Fibroblast of lung (primary cell): ENCODE data around the gene EIF5. TPM values are rescaled to one million over a fixed set of nuclear protein-coding genes. Genes with fewer than 3 reads are reported as not detected.

Experiments used
- DNase-seq, 2 donors: peaks; one replicate each; pipeline versions ENCODE4 v3.0.0 to v3.0.0-alpha.2; 2010; ENCODE audit warnings: low read depth in 2 of 2
- H2AFZ ChIP-seq: 2 replicates; pipeline ENCODE4 v1.5.1; 2012; ENCODE audit warnings: low read length, control low read depth, inconsistent platforms
- H3K27ac ChIP-seq: 2 replicates; pipeline ENCODE4 v1.5.1; 2011; ENCODE audit warnings: low read length, control low read depth; ENCODE audit not compliant: insufficient read depth
- H3K27me3 ChIP-seq: 2 replicates; pipeline ENCODE4 v1.5.1; 2011; ENCODE audit warnings: mild to moderate bottlenecking, low read length; ENCODE audit not compliant: control insufficient read depth, insufficient read depth
- H3K36me3 ChIP-seq: 2 replicates; pipeline ENCODE4 v1.5.1; 2011; ENCODE audit warnings: low read length; ENCODE audit not compliant: control insufficient read depth, insufficient read depth
- H3K4me1 ChIP-seq: 2 replicates; pipeline ENCODE4 v1.5.1; 2011; ENCODE audit warnings: low read length; ENCODE audit not compliant: control insufficient read depth, insufficient read depth; ENCODE audit errors: extremely low read depth
- H3K4me2 ChIP-seq: 2 replicates; pipeline ENCODE4 v1.5.1; 2011; ENCODE audit warnings: low read length, control low read depth; ENCODE audit not compliant: insufficient read depth; ENCODE audit errors: extremely low read depth
- H3K4me3 ChIP-seq, 4 experiments: fragments of 200-600 bp in 1 of 4; sonication (generic) in 1 of 4; replicated peaks in 1 of 4; 2 replicates each; pipeline ENCODE4 v1.5.1; 2011 to 2016; ENCODE audit warnings: low read length in 4 of 4, low read depth in 3 of 4, mild to moderate bottlenecking in 3 of 4, control low read depth in 2 of 4, inconsistent platforms in 1 of 4, mixed read lengths in 1 of 4; ENCODE audit not compliant: insufficient read depth in 1 of 4; ENCODE audit errors: control extremely low read depth in 1 of 4
- H3K79me2 ChIP-seq: 2 replicates; pipeline ENCODE4 v1.5.1; 2012; ENCODE audit warnings: mild to moderate bottlenecking, low read length, inconsistent platforms; ENCODE audit not compliant: control insufficient read depth, insufficient read depth
- H3K9ac ChIP-seq: 2 replicates; pipeline ENCODE4 v1.5.1; 2011; ENCODE audit warnings: mild to moderate bottlenecking, low read length, control low read depth; ENCODE audit not compliant: insufficient read depth
- H3K9me3 ChIP-seq: 2 replicates; pipeline ENCODE4 v1.5.1; 2012; ENCODE audit warnings: low read depth, low read length; ENCODE audit not compliant: control insufficient read depth, insufficient read depth
- H4K20me1 ChIP-seq: 2 replicates; pipeline ENCODE4 v1.5.1; 2011; ENCODE audit warnings: low read length; ENCODE audit not compliant: control insufficient read depth, insufficient read depth; ENCODE audit errors: extremely low read depth
- CTCF ChIP-seq, 2 donors: IDR thresholded peaks in 1 of 2; conservative IDR thresholded peaks in 1 of 2; 1 replicate in 1 of 2; 2 replicates in 1 of 2; pipeline ENCODE4 v1.5.1; 2011 to 2012; ENCODE audit warnings: low read length in 2 of 2, control low read depth in 1 of 2, inconsistent platforms in 1 of 2, low read depth in 1 of 2, mild to moderate bottlenecking in 1 of 2
- EZH2 ChIP-seq: IDR thresholded peaks from 2 replicates; pipeline ENCODE4 v1.5.1; 2012; ENCODE audit warnings: low read length, control low read depth, mild to moderate bottlenecking; ENCODE audit errors: missing control alignments
- polyA plus RNA-seq, 2 donors: library from polyadenylated mRNA; depleted of rRNA in 1 of 2; stranded (reverse) in 1 of 2; unstranded in 1 of 2; fragments of >200 nt; gene quantifications; 2 replicates each; pipeline ENCODE4 v1.2.1, GENCODE V29; 2011 to 2012; ENCODE audit warnings: missing spikeins in 1 of 2
- total RNA-seq: library from RNA; depleted of rRNA; stranded (reverse); fragments of >200 nt; gene quantifications from 2 replicates; pipeline ENCODE4 v1.2.1, GENCODE V29; 2014

The EIF5 gene
- total and polyA plus RNA-seq, 2 donors (not counting 1 experiment from before 2014, with no cell fraction given) = 185 to 400 TPM

- Histone ChIP-seq H3K36me3 (no peaks in the 10 kb centered on the region), H4K20me1 (no peaks in the 10 kb centered on the region), H3K27me3 (no peaks in the 10 kb centered on the region), H3K4me1 (no peaks in the 10 kb centered on the region), H3K27ac (no peak overlapping the region), H3K4me3 (no peak overlapping the region), H2AFZ (no peak overlapping the region), H3K79me2 (no peaks in the 10 kb centered on the region), H3K4me2 (no peak overlapping the region), H3K9me3 (no peaks in the 10 kb centered on the region), H3K9ac (no peak overlapping the region)
- no peak for TF ChIP-seq CTCF (conservative IDR thresholded peaks at IDR 0.05 in 1 of 2, IDR thresholded peaks at IDR 0.05 in 1 of 2; ENCODE audit: low read depth in 1 of 2, low read length in 2 of 2)
- TF ChIP-seq EZH2 = no peak
- DNase-seq = no peak
Observed at GRCh38 chr14:103310576-103311095, 23.4 kb upstream of the EIF5 start.

GRCh38 chr14:103311171-103311997, 22.7 kb upstream of the EIF5 start:
- Histone ChIP-seq H3K79me2 (no peaks in the 10 kb centered on the region), H3K36me3 (no peaks in the 10 kb centered on the region), H3K27me3 (no peaks in the 10 kb centered on the region), H3K4me1 (no peaks in the 10 kb centered on the region), H3K4me3 (no peak overlapping the region), H3K27ac (no peak overlapping the region), H3K4me2 (no peak overlapping the region), H4K20me1 (no peaks in the 10 kb centered on the region), H2AFZ (no peak overlapping the region), H3K9ac (no peak overlapping the region), H3K9me3 (no peaks in the 10 kb centered on the region)
- no peak for DNase-seq
- TF ChIP-seq EZH2 (no peak), CTCF (conservative IDR thresholded peaks at IDR 0.05 in 1 of 2, IDR thresholded peaks at IDR 0.05 in 1 of 2; ENCODE audit: low read depth in 1 of 2, low read length in 2 of 2) (no peak)

- H3K9me3 ChIP-seq = no peaks in the 10 kb centered on the region
- TF ChIP-seq CTCF (conservative IDR thresholded peaks at IDR 0.05 in 1 of 2, IDR thresholded peaks at IDR 0.05 in 1 of 2; ENCODE audit: low read depth in 1 of 2, low read length in 2 of 2) = no peak
- no peak for TF ChIP-seq EZH2
- H3K4me1 ChIP-seq = no peaks in the 10 kb centered on the region
Observed at GRCh38 chr14:103312006-103312635, 21.9 kb upstream of the EIF5 start.

More at GRCh38 chr14:103312006-103312635, 21.9 kb upstream of the EIF5 start:
- H3K36me3 ChIP-seq = no peaks in the 10 kb centered on the region
- H3K27me3 ChIP-seq = no peaks in the 10 kb centered on the region
- no peak overlapping the region for H3K9ac ChIP-seq
- no peak overlapping the region for H2AFZ ChIP-seq
- no peak overlapping the region for H3K4me2 ChIP-seq
- H3K27ac ChIP-seq = no peak overlapping the region
- no peaks in the 10 kb centered on the region for H3K79me2 ChIP-seq
- no peak overlapping the region for H3K4me3 ChIP-seq
- DNase-seq = no peak
- no peaks in the 10 kb centered on the region for H4K20me1 ChIP-seq
